Measurements from ENCODE around the gene GIPR. TPM values are rescaled to one million over a fixed set of nuclear protein-coding genes. Genes with fewer than 3 reads are reported as not detected.

GIPR gene
- total and polyA plus RNA-seq, 10 of the 15 experiments (the other 5 are each of a cell fraction or from before 2014, with no cell fraction given), result 1.7 to 26.3 (median 13.7) TPM

DNA sequence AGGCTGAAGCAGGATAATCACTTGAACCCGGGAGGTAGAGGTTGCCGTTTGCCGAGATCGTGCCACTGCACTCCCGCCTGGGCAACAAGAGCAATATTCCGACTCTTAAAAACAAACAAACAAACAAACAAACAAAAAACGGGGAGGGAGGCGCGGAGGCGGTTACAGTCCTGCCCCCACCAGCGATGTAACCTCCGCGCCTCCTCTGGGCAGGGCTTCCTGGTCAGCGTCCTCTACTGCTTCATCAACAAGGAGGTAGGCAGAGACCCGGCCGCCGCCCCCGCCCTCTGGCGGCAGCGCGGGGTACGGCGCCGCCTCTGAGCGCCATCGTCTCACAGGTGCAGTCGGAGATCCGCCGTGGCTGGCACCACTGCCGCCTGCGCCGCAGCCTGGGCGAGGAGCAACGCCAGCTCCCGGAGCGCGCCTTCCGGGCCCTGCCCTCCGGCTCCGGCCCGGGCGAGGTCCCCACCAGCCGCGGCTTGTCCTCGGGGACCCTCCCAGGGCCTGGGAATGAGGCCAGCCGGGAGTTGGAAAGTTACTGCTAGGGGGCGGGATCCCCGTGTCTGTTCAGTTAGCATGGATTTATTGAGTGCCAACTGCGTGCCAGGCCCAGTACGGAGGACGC, 13.5 kb downstream of the GIPR start (continued):
- TF ChIP-seq FOS (IDR thresholded peaks at IDR 0.05; ENCODE audit: borderline replicate concordance, extremely low read depth, insufficient read length), result no peak
- TF ChIP-seq NFIC (IDR thresholded peaks at IDR 0.05; ENCODE audit: low read depth, low read length), result no peak
- no peak for TF ChIP-seq ZBED1 (IDR thresholded peaks at IDR 0.05; ENCODE audit: borderline replicate concordance)
- TF ChIP-seq NR2F1 (conservative IDR thresholded peaks at IDR 0.05), result no peak; the same call in 1 of the 2 replicates
- TF ChIP-seq TBL1XR1 (IDR thresholded peaks at IDR 0.05; ENCODE audit: low read depth, low read length), result no peak
- TF ChIP-seq, protein P1, sequence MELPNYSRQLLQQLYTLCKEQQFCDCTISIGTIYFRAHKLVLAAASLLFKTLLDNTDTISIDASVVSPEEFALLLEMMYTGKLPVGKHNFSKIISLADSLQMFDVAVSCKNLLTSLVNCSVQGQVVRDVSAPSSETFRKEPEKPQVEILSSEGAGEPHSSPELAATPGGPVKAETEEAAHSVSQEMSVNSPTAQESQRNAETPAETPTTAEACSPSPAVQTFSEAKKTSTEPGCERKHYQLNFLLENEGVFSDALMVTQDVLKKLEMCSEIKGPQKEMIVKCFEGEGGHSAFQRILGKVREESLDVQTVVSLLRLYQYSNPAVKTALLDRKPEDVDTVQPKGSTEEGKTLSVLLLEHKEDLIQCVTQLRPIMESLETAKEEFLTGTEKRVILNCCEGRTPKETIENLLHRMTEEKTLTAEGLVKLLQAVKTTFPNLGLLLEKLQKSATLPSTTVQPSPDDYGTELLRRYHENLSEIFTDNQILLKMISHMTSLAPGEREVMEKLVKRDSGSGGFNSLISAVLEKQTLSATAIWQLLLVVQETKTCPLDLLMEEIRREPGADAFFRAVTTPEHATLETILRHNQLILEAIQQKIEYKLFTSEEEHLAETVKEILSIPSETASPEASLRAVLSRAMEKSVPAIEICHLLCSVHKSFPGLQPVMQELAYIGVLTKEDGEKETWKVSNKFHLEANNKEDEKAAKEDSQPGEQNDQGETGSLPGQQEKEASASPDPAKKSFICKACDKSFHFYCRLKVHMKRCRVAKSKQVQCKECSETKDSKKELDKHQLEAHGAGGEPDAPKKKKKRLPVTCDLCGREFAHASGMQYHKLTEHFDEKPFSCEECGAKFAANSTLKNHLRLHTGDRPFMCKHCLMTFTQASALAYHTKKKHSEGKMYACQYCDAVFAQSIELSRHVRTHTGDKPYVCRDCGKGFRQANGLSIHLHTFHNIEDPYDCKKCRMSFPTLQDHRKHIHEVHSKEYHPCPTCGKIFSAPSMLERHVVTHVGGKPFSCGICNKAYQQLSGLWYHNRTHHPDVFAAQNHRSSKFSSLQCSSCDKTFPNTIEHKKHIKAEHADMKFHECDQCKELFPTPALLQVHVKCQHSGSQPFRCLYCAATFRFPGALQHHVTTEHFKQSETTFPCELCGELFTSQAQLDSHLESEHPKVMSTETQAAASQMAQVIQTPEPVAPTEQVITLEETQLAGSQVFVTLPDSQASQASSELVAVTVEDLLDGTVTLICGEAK (IDR thresholded peaks at IDR 0.05; ENCODE audit: borderline replicate concordance), result no peak
- no peak for TF ChIP-seq ASH2L (IDR thresholded peaks at IDR 0.05; ENCODE audit: borderline replicate concordance, low read depth)
- no peak for TF ChIP-seq NFYA (IDR thresholded peaks at IDR 0.05; ENCODE audit: borderline replicate concordance, low read depth, low read length)
- no peak for TF ChIP-seq KDM1A (IDR thresholded peaks at IDR 0.05; ENCODE audit: borderline replicate concordance)
- TF ChIP-seq IKZF2 (IDR thresholded peaks at IDR 0.05), result no peak
- no peak for TF ChIP-seq SUZ12 (IDR thresholded peaks at IDR 0.05; ENCODE audit: unreplicated experiment)
- TF ChIP-seq, protein P2, sequence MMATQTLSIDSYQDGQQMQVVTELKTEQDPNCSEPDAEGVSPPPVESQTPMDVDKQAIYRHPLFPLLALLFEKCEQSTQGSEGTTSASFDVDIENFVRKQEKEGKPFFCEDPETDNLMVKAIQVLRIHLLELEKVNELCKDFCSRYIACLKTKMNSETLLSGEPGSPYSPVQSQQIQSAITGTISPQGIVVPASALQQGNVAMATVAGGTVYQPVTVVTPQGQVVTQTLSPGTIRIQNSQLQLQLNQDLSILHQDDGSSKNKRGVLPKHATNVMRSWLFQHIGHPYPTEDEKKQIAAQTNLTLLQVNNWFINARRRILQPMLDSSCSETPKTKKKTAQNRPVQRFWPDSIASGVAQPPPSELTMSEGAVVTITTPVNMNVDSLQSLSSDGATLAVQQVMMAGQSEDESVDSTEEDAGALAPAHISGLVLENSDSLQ (IDR thresholded peaks at IDR 0.05), result no peak
- TF ChIP-seq, protein P3, sequence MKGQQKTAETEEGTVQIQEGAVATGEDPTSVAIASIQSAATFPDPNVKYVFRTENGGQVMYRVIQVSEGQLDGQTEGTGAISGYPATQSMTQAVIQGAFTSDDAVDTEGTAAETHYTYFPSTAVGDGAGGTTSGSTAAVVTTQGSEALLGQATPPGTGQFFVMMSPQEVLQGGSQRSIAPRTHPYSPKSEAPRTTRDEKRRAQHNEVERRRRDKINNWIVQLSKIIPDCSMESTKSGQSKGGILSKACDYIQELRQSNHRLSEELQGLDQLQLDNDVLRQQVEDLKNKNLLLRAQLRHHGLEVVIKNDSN (IDR thresholded peaks at IDR 0.05; ENCODE audit: borderline replicate concordance, extremely low read length, insufficient read depth, low read depth, low read length), result no peak
- TF ChIP-seq, protein P4, sequence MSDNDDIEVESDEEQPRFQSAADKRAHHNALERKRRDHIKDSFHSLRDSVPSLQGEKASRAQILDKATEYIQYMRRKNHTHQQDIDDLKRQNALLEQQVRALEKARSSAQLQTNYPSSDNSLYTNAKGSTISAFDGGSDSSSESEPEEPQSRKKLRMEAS (IDR thresholded peaks at IDR 0.05; ENCODE audit: low read depth, low read length), result no peak
- TF ChIP-seq, protein P5, sequence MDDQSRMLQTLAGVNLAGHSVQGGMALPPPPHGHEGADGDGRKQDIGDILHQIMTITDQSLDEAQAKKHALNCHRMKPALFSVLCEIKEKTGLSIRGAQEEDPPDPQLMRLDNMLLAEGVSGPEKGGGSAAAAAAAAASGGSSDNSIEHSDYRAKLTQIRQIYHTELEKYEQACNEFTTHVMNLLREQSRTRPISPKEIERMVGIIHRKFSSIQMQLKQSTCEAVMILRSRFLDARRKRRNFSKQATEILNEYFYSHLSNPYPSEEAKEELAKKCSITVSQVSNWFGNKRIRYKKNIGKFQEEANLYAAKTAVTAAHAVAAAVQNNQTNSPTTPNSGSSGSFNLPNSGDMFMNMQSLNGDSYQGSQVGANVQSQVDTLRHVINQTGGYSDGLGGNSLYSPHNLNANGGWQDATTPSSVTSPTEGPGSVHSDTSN (IDR thresholded peaks at IDR 0.05; ENCODE audit: insufficient replicate concordance, low read depth, low read length), result no peak
- TF ChIP-seq, protein P6, sequence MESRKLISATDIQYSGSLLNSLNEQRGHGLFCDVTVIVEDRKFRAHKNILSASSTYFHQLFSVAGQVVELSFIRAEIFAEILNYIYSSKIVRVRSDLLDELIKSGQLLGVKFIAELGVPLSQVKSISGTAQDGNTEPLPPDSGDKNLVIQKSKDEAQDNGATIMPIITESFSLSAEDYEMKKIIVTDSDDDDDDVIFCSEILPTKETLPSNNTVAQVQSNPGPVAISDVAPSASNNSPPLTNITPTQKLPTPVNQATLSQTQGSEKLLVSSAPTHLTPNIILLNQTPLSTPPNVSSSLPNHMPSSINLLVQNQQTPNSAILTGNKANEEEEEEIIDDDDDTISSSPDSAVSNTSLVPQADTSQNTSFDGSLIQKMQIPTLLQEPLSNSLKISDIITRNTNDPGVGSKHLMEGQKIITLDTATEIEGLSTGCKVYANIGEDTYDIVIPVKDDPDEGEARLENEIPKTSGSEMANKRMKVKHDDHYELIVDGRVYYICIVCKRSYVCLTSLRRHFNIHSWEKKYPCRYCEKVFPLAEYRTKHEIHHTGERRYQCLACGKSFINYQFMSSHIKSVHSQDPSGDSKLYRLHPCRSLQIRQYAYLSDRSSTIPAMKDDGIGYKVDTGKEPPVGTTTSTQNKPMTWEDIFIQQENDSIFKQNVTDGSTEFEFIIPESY (IDR thresholded peaks at IDR 0.05), result no peak
- TF ChIP-seq, protein P7, sequence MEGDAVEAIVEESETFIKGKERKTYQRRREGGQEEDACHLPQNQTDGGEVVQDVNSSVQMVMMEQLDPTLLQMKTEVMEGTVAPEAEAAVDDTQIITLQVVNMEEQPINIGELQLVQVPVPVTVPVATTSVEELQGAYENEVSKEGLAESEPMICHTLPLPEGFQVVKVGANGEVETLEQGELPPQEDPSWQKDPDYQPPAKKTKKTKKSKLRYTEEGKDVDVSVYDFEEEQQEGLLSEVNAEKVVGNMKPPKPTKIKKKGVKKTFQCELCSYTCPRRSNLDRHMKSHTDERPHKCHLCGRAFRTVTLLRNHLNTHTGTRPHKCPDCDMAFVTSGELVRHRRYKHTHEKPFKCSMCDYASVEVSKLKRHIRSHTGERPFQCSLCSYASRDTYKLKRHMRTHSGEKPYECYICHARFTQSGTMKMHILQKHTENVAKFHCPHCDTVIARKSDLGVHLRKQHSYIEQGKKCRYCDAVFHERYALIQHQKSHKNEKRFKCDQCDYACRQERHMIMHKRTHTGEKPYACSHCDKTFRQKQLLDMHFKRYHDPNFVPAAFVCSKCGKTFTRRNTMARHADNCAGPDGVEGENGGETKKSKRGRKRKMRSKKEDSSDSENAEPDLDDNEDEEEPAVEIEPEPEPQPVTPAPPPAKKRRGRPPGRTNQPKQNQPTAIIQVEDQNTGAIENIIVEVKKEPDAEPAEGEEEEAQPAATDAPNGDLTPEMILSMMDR (IDR thresholded peaks at IDR 0.05 in 2 of 3, conservative IDR thresholded peaks at IDR 0.05 in 1 of 3; ENCODE audit: control insufficient read depth in 2 of 3, extremely low read depth in 1 of 3, insufficient read depth in 1 of 3, low read depth in 3 of 3, low read length in 3 of 3), result peak; percentile 81 to 97 (median 93)
